Thoracic aorta (tissue), 2 donors: ENCODE measurements around the gene DGLUCY. TPM values are rescaled to one million over a fixed set of nuclear protein-coding genes. Genes with fewer than 3 reads are reported as not detected.

Experiments used
- ATAC-seq: fragments of 150-250 bp; one replicate; pipeline ENCODE4 v1.8.0; 2017; ENCODE audit warnings: low read depth; ENCODE audit not compliant: insufficient number of reproducible peaks, low FRiP score
- DNase-seq: peaks from one replicate; pipeline ENCODE4 v3.0.0-alpha.2; 2020; ENCODE audit warnings: low spot score
- H3K27ac ChIP-seq, 2 donors: fragments of 200-600 bp; sonication (generic); 1 replicate in 1 of 2; 2 replicates in 1 of 2; pipeline ENCODE4 v1.5.1; 2016; ENCODE audit warnings: mild to moderate bottlenecking in 2 of 2, moderate library complexity in 2 of 2
- H3K27me3 ChIP-seq: fragments of 200-600 bp; sonication (generic); replicated peaks from 2 replicates; pipeline ENCODE4 v1.6.0; 2016; ENCODE audit warnings: mild to moderate bottlenecking; ENCODE audit not compliant: insufficient read depth
- H3K36me3 ChIP-seq: fragments of 200-600 bp; sonication (generic); one replicate; pipeline ENCODE4 v1.5.1; 2016
- H3K4me1 ChIP-seq, 2 donors: fragments of 200-600 bp; sonication (generic); 1 replicate in 1 of 2; 2 replicates in 1 of 2; pipeline versions ENCODE4 v1.5.1 to v1.6.0; 2016; ENCODE audit warnings: low read depth in 2 of 2, mild to moderate bottlenecking in 1 of 2; ENCODE audit not compliant: control insufficient read depth in 1 of 2
- H3K4me3 ChIP-seq: fragments of 200-600 bp; sonication (generic); 2 replicates; pipeline ENCODE4 v1.5.1; 2016; ENCODE audit warnings: mild to moderate bottlenecking
- H3K9me3 ChIP-seq: fragments of 200-600 bp; sonication (generic); 2 replicates; pipeline ENCODE4 v1.5.1; 2016
- total RNA-seq, 2 donors: library from RNA; depleted of rRNA; stranded (reverse); fragments of >200 nt; gene quantifications; one replicate each; pipeline versions ENCODE4 v1.1.0 to v1.2.3, GENCODE V29; 2016
- TF ChIP-seq, protein P1 (sequence below): fragments of 200-600 bp; sonication (generic); IDR thresholded peaks from one replicate; pipeline ENCODE4 v1.5.1; 2019; ENCODE audit warnings: antibody characterized with exemption

The DGLUCY gene
- total RNA-seq, 2 donors from 2014 or later, result 24.4 to 36.7 TPM

DNA sequence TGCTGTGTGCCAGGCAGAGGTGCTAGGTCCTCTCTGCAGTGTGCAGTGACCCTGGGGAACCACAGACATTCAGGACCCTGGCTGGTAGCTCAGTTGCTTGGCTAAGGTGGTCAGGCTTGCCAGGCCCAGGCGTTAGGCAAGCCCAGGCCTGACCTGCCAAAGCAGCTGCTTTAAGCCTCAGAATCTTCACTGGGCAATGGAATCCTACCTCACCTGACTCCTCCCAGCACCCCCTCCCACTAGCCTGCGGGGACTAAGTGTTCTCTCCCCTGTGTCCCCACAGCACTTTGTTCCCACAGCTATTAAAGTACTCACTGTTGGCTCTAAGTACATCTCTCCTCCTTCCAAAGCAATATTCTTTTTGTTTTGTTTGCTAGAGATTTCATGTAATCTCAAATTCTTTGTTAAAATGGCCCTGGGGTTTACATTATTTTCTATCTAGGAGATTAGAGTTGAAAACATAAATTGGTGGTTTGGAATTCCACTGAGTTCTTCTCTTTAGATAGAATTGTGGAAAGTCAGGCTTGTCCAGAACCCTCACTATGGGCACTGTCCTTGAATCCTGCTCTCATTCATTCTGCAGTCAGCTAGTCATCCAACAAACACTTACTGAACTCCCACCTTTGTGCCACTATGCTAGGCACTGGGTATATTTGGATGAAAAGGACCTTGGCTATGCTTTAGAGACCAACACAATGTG, 44.4 kb downstream of the DGLUCY start:
- no peak overlapping the region for H3K27ac ChIP-seq
- ATAC-seq, result no peak

DNA sequence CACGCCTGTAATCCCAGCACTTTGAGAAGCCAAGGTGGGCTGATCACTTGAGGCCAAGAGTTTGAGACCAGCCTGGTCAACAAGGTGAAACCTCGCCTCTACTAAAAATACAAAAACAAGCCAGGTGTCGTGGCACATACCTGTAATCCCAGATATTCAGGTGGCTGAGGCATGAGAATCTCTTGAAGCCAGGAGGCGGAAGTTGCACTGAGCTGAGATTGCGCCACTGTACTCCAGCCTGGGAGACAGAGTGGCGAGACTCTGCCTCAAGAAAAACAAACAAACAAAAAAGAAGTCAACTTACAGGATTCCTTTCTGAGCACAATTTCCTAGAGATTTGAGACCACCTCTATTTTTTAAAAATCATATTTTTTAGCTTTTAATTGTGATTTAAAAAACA, 45.3 kb downstream of the DGLUCY start:
- DNase-seq (no peak), ATAC-seq (no peak)
- Histone ChIP-seq H3K36me3 (peaks cover 25% of the 10 kb centered on the region), H3K27me3 (no peaks in the 10 kb centered on the region), H3K4me1 (peaks cover 0 to 8% of the 10 kb centered on the region in 2 donors), H3K27ac (no peak overlapping the region), H3K9me3 (no peaks in the 10 kb centered on the region), H3K4me3 (no peak overlapping the region)
- TF ChIP-seq, protein P1, sequence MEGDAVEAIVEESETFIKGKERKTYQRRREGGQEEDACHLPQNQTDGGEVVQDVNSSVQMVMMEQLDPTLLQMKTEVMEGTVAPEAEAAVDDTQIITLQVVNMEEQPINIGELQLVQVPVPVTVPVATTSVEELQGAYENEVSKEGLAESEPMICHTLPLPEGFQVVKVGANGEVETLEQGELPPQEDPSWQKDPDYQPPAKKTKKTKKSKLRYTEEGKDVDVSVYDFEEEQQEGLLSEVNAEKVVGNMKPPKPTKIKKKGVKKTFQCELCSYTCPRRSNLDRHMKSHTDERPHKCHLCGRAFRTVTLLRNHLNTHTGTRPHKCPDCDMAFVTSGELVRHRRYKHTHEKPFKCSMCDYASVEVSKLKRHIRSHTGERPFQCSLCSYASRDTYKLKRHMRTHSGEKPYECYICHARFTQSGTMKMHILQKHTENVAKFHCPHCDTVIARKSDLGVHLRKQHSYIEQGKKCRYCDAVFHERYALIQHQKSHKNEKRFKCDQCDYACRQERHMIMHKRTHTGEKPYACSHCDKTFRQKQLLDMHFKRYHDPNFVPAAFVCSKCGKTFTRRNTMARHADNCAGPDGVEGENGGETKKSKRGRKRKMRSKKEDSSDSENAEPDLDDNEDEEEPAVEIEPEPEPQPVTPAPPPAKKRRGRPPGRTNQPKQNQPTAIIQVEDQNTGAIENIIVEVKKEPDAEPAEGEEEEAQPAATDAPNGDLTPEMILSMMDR, result no peak

More for the DNA sequence above, 44.4 kb downstream of the DGLUCY start:
- peaks cover 25% of the 10 kb centered on the region for H3K36me3 ChIP-seq
- no peaks in the 10 kb centered on the region for H3K9me3 ChIP-seq
- H3K27me3 ChIP-seq, result no peaks in the 10 kb centered on the region
- no peak overlapping the region for H3K4me3 ChIP-seq
- TF ChIP-seq, protein P1, result no peak
- no peak for DNase-seq
- peaks cover 0 to 8% of the 10 kb centered on the region in 2 donors for H3K4me1 ChIP-seq

DNA sequence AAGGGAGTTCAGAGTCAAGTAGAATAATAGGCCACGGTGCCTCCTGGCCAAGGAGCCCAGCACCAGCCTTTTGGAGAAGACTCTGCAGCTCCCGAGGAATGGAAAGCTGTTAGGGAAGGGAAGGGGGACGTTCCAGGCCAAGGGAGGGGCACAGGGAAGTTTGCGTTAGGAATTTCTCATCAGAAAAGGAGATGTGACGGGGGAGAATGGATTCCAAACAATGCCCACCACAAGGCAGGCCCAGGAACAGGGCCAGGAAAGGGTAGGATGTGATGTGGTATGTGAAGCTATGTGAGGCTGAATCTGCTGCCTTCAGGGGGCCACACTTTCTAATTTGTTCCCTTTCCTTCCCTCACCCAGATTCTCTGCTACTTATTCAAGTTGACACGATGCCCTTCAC, 46.0 kb downstream of the DGLUCY start:
- no peak overlapping the region for H3K4me3 ChIP-seq
- H3K36me3 ChIP-seq, result peaks cover 25% of the 10 kb centered on the region
- H3K9me3 ChIP-seq, result no peaks in the 10 kb centered on the region
- peaks cover 0 to 6% of the 10 kb centered on the region in 2 donors for H3K4me1 ChIP-seq
- no peaks in the 10 kb centered on the region for H3K27me3 ChIP-seq
- ATAC-seq, result no peak
- no peak for DNase-seq
- H3K27ac ChIP-seq, result no peak overlapping the region
- TF ChIP-seq, protein P1, result no peak

DNA sequence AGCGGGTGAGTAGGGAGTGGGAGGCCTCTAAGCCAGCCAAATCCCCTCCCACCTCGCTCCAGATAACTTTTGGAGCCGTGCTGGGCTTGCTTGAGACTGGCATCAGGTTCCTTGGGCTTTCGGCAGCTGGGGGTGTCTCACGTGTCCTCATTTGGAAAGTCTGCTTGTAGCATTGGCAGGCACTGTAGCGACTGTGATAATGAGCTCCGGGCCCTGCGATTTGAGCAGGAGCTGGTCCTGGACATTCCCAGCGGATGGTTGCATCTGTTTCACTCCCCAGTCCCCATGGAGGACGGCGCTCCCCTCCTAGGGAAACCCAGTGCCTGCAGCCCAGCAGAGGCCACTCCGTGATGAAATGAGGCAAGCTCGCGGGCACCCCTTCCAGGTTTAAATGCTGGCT, 49.4 kb downstream of the DGLUCY start:
- TF ChIP-seq, protein P1, result no peak
- ATAC-seq (no peak), DNase-seq (no peak)
- Histone ChIP-seq H3K4me3 (no peak overlapping the region), H3K27me3 (no peaks in the 10 kb centered on the region), H3K9me3 (no peaks in the 10 kb centered on the region), H3K27ac (no peak overlapping the region), H3K36me3 (peaks cover 29% of the 10 kb centered on the region), H3K4me1 (no peaks in the 10 kb centered on the region)

DNA sequence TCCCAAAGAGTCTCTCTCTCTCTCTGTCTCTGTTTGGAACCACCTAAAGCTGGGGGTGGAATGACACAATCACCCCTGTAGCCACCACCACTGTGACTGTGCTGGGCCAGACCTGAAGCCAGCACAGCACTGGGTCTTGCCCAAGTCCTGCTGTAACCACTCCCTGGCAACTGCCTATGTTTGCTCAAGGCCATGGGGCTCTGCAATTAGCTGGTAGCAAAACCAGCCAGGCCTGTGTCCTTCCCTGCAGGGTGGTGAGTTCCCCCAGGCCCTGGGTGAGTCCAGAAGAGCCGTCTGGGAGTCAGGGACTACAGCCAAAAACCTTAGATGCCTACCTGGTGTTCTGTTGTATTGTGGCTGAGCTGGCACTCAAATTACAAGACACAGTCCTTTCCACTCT, 50.8 kb downstream of the DGLUCY start:
- ATAC-seq (no peak), DNase-seq (no peak)
- H3K27ac ChIP-seq, result no peak overlapping the region
- H3K9me3 ChIP-seq, result no peaks in the 10 kb centered on the region
- no peak overlapping the region for H3K4me3 ChIP-seq
- no peaks in the 10 kb centered on the region for H3K4me1 ChIP-seq
- TF ChIP-seq, protein P1, result no peak
- peaks cover 27% of the 10 kb centered on the region for H3K36me3 ChIP-seq
- H3K27me3 ChIP-seq, result no peaks in the 10 kb centered on the region
